Midbrain (tissue), 1 donor: ENCODE data around the gene CACHD1.
A peak's percentile ranks its signal among the peaks of the same experiment; 100 is the strongest.

ENCODE experiments used
- DNase-seq: peaks from one replicate; lab custom pipeline; 2025; lab: John Stamatoyannopoulos, UW

Gene CACHD1

GRCh38 chr1:64654519-64655341, 184.8 kb downstream of the CACHD1 start:
- DNase-seq, result no peak

DNA sequence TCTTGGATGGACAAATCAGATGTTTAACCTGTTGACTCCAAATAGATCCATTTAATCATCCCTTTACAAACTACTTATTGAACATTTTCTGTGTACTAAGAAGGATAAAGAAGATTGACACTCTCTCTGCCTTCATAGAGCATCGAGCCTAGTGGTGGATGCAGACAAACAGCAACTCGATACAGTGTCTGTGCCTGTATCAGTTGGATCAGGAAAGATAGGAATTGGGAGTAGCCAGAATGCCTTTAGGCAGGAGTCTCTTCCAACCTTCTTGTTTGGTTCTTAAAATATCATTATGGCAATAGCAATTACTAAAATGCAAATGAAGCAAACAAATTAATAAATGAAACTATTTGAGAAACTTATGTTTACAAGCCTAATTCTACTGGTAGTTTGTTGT, 185.9 kb downstream of the CACHD1 start:
- no peak for DNase-seq

- DNase-seq, result no peak
Observed at GRCh38 chr1:64659478-64660138, 189.7 kb downstream of the CACHD1 start.

- no peak for DNase-seq
Observed at GRCh38 chr1:64663668-64664067, 193.7 kb downstream of the CACHD1 start.

DNA sequence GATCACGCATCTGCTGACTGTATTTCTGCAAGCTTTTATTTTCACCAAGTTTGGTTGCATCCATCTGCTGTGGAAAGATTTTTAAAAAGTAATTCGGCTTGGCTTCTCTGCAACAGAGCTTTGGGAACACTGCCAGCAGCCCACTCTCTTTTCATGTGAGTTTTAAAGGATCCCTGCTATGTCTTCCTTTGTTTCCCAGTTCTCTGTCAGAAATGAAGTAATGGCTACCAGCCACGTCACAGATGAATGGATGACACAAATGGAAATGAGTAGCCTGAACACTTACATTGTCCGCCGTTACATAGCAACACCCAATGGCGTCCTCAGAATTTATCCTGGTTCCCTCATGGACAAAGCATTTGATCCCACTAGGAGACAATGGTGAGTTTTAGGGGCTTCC, 194.4 kb downstream of the CACHD1 start:
- DNase-seq, result peak; percentile 22

DNA sequence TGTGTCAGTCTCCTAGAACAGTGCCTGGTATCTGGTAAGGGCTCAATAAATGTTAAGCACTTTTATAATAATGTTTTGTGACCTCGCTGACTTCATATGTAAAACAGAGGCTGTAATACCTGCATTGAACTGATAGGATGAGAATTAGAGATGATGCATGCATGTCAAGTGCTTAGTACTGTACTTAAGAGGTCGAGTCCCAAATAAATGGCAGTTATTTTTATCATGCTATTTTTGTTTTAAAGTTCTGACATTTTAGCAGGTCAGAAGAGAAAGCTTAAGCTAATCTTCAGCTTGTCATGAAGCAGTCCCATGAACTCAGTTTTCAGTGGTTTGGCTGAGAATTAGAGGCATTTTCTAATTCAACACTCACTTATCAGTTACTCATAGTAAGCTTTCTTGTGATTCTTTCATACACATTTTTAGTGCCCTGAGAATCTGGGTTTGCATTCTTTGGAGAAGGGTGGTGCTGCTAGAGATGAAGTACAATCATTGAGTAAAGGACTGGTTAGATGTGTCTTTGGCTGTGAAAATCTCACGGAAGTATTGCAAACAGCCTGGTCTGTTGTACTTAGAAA, 199.3 kb downstream of the CACHD1 start:
- DNase-seq, result no peak

GRCh38 chr1:64675718-64676345, 205.9 kb downstream of the CACHD1 start:
- DNase-seq, result no peak

DNA sequence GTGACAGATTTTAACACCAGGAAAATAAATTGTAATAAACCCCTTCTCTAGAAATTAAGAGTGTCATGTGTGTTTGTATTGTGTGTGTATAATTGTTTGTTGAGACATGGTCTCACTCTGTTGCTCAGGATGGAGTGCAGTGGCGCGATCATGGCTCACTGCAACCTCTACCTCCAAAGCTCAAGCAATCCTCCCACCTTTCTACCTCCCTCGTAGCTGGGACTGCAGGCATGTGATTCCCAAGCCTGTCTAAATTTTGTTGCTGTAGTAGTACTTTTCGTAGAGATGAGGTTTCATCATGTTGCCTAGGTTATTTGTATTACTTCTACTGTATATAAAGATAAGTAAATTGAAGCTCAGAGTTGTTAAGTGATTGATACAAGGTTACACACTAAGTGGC, 206.5 kb downstream of the CACHD1 start:
- no peak for DNase-seq

DNA sequence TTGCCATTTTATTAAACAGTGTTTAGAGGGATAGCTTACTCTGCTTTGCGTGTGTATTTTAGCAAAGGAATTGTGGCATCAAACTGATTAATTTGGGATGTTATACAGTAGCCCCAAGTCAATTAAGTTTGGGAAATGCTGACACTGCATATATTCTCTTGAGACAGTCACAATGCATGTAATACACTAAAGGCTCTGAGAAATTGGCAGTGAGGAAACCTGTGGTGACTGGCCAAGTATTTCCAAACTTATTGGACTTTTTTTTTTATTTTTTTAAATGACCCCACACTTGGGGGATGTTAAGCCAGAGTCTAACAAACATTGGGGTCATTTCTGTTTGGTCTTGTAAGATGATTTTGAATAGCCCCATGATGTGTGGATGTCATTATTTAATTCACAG, 207.6 kb downstream of the CACHD1 start:
- DNase-seq, result no peak

GRCh38 chr1:64678366-64678765, 208.4 kb downstream of the CACHD1 start:
- no peak for DNase-seq

DNA sequence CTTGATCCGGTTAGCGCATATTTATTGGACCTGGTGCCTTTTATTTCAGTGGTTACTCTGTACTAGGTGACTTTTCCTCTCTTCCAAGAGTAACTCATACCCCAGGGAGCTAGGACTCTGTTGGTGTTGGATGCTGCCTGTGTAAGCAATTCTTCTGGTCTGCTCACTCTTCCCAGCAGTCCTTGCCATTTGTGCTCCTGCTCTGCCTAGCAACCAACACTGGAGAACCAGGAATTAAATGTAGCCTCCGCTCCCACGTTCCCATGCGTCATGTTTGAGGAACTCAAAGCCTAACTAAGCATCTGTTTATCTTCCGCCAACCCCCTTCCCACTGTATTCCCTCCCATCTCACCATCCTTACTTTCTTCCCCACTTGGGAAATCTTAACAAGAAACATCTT, 209.2 kb downstream of the CACHD1 start:
- no peak for DNase-seq

DNA sequence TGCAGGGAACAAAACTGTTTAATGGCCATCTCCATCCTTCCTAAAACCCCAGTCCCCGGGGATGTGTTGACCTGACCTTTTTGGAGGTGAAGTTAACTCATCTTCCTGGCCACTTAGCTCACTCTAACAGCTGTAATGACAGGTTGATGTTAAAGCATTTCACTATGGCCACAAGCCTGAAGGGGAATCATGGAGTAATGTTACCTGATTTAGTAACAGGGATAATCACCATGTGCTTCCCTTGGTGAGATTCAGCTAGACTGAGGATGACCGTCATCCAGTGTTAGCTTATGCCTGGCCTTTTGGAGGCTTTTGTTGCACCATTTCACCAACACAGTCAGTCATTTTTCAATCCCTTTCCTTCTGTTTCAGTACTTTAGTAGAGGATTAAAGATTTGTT, 210.7 kb downstream of the CACHD1 start:
- no peak for DNase-seq

DNA sequence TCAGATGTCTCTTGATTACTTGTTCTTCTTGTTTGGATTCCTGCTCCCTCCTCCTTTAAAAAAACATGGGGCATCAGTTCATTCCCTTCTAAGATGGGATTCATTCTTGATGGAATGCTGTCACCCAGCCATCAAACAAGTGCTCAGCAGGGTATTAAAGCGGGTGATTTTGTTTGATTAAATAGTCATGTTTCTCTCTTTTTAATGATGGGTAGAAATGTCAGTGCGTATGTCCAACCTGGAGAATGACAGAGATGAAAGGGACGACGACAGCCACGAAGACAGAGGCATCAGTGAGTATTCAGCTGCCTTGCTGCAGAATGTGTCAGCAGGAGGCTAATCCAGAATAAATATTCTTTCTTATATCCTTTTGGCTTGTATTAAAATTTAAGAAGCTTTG, 211.1 kb downstream of the CACHD1 start:
- no peak for DNase-seq

DNA sequence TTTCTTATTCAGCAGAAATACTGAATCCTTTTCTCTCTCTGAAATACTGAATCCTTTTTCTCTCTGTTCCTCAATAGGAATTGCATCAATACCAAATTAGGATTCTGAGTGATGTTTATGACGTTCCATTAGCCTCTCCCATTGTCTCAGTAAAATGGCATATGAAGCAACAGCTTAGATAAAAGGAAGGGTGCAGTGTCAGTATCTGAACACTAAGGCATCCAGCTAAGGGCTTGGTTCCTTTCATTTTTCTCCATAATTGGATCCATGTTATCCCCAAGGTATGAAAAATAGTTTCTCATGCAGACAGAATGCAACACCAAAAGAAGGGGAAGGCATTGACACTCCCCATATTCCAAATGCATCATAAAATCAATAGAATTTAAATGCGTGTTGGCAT, 213.5 kb downstream of the CACHD1 start:
- no peak for DNase-seq

- no peak for DNase-seq
Observed at GRCh38 chr1:64685217-64685616, 215.3 kb downstream of the CACHD1 start.

GRCh38 chr1:64685765-64686341, 215.9 kb downstream of the CACHD1 start:
- no peak for DNase-seq

GRCh38 chr1:64686828-64687724, 217.1 kb downstream of the CACHD1 start:
- DNase-seq, result peak; percentile 52

DNA sequence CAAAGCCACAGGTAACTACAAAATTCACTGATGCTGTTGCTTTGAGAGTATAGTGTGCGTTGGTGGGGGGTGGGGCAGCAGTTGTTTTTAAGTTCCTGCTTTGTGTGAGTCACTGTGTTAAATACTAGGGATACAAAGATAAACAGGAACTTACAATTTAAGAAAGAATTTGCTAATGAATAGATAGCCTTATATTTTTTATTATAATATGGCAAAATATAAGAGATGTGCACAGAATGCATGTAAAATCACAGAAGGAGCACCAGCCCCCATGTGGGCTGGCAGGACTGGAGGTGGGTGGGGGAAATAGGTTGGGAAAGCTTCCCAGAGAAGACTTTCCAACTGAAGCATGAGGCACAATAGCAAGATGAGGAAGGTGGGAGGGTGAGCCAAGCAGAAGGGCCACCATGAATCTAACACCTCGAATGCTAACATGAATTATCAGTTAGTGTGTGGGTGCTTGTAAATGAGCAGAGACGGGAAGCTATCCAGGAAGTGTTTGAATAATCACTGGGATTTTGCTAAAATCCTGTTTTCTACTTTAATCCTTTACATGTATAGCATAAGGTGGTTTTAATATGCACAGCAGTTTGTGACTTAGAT, 217.9 kb downstream of the CACHD1 start:
- no peak for DNase-seq

GRCh38 chr1:64691626-64692025, 221.7 kb downstream of the CACHD1 start:
- no peak for DNase-seq

DNA sequence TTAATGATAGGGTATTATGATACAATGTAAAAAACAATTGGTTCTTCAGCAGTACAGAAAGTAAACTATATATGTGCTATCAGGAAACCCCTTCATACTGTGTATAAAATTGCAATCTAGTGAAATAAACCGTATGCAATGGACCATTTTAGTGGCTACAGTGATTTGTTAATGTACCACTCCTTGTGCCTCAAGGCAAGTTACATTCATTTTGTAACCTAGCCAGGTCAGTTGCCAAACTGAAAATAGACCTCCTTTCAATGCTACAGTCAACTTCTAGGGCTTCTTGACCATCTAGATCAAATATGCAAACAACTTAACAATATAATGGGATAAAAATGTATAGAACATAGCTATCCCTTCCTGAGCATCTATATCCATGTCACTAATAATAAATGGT, 223.0 kb downstream of the CACHD1 start:
- no peak for DNase-seq

DNA sequence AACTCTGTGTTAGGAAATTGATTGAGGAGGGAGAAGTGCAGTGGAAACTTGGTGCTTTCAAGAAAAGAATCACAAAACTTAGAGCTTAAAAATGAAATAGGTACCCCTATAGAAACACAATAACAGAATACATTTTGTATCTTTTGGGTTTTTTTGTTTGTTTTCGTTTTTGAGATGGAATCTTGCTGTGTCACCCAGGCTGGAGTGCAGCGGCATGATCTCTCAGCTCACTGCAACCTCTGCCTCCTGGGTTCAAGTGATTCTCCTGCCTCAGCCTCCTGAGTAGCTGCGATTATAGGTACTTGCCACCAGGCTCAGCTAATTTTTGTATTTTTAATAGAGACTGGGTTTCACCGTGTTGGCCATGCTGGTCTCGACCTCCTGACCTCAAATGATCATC, 223.5 kb downstream of the CACHD1 start:
- no peak for DNase-seq
